C4-2B (cell line): ENCODE results near the gene ATP8B4.

Experiments
- ZFX ChIP-seq: fragments of 450-650 bp; IDR thresholded peaks from 2 replicates; pipeline ENCODE4 v1.6.1; 2017
- TF ChIP-seq, protein P1 (sequence below): fragments of 450-650 bp; conservative IDR thresholded peaks from 2 replicates; pipeline ENCODE4 v1.5.1; 2017; ENCODE audit warnings: mild to moderate bottlenecking

DNA sequence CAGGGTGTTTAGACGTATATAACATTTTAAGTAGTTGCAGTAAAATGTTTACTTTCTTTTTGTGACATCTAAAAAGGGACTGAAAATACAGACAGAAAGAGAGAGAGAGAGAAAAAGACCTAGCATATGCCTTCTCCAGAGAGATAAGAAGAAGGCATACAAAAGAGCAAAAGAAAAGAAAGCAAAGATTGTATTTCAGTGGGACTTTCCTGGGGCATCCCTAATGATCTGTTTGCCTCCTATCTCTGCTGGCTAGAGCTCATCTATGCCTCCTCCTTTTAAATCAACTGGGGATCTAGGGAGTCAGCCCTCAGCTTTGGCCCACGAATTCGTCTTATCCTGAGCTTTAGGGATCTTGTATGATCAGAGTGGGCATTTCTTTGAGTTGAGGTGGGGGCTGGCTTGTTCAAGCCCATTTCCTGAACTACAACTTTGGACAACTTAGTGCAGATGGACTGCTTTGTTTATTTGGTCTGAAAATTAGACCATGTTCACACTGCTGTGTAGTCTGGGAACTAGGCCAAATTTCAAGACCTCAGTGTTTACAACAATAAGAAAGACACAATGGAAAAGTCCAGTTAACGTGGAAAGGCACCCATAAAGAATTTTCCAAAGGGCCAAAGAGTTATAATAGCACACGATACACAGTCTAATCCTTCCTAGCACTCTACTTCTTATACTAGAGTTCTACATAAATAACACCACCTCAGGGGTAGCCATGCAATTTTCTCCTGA lies 61.0 kb downstream of the ATP8B4 start:
- TF ChIP-seq, protein P1, sequence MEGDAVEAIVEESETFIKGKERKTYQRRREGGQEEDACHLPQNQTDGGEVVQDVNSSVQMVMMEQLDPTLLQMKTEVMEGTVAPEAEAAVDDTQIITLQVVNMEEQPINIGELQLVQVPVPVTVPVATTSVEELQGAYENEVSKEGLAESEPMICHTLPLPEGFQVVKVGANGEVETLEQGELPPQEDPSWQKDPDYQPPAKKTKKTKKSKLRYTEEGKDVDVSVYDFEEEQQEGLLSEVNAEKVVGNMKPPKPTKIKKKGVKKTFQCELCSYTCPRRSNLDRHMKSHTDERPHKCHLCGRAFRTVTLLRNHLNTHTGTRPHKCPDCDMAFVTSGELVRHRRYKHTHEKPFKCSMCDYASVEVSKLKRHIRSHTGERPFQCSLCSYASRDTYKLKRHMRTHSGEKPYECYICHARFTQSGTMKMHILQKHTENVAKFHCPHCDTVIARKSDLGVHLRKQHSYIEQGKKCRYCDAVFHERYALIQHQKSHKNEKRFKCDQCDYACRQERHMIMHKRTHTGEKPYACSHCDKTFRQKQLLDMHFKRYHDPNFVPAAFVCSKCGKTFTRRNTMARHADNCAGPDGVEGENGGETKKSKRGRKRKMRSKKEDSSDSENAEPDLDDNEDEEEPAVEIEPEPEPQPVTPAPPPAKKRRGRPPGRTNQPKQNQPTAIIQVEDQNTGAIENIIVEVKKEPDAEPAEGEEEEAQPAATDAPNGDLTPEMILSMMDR: no peak
- TF ChIP-seq ZFX: no peak
